Measurements from ENCODE around the gene MAGI2. TPM values are rescaled to one million over a fixed set of nuclear protein-coding genes. Genes with fewer than 3 reads are reported as not detected.

MAGI2 gene
- total RNA-seq, 6 experiments from 2014 or later: 1.2 to 4.0 (median 2.4) TPM

DNA sequence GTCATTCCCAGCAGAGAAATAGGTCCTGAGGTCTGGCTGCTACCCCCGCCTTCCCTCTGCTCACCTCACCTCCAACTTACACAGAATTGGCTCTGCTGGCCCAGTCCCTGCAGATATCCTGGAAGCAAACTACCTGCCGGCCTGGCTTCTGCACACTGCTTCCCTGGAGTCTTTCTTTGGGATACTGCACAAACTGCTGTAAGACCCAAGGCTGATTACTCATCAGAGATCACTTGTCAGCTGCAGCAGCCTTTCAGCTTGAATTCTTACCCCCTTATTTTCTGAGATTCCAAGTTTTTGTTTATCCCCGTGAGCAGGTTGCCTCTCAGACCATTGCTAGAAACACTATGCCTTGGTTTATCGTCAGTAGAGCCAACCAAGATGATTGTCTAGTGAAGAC lies 1228.5 kb downstream of the MAGI2 start:
- Histone ChIP-seq H3K36me3 (no peaks in the 10 kb centered on the region), H3K27me3 (no peaks in the 10 kb centered on the region), H3K9me3 (no peaks in the 10 kb centered on the region), H3K4me3 (no peak overlapping the region), H3K4me1 (no peaks in the 10 kb centered on the region), H3K27ac (no peak overlapping the region)
- 82% methylated on average over 2 of the region's 4 CpGs for WGBS (ENCODE audit: insufficient coverage, low coverage, low lambda C conversion rate, missing lambda C conversion rate)
- no peak for ATAC-seq
- intact Hi-C loops (cut with DNase I): no loop called here
- no peak for DNase-seq
- no peak for TF ChIP-seq POLR2A (IDR thresholded peaks at IDR 0.05)
- TF ChIP-seq, protein P1, sequence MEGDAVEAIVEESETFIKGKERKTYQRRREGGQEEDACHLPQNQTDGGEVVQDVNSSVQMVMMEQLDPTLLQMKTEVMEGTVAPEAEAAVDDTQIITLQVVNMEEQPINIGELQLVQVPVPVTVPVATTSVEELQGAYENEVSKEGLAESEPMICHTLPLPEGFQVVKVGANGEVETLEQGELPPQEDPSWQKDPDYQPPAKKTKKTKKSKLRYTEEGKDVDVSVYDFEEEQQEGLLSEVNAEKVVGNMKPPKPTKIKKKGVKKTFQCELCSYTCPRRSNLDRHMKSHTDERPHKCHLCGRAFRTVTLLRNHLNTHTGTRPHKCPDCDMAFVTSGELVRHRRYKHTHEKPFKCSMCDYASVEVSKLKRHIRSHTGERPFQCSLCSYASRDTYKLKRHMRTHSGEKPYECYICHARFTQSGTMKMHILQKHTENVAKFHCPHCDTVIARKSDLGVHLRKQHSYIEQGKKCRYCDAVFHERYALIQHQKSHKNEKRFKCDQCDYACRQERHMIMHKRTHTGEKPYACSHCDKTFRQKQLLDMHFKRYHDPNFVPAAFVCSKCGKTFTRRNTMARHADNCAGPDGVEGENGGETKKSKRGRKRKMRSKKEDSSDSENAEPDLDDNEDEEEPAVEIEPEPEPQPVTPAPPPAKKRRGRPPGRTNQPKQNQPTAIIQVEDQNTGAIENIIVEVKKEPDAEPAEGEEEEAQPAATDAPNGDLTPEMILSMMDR (IDR thresholded peaks at IDR 0.05): no peak

DNA sequence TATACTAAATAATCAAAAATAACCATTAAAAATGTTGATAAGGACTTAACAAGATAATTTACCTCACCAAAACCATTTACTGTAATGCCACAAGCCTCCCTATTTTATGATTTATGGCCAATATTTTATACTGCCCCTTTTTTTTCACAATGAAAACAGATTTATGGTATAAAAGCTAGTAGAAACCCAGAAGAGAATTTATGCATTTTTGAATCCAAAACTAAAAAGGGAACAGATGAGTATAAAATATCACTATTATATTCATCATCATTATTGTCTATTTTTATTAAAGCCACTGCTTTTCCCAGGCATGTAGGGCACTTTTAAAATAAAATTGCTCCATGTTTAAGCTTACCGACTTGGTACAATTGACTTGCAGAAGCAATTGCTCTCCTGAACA lies 1229.9 kb downstream of the MAGI2 start:
- TF ChIP-seq, protein P1 (IDR thresholded peaks at IDR 0.05): no peak
- TF ChIP-seq POLR2A (IDR thresholded peaks at IDR 0.05): no peak
- Histone ChIP-seq H3K9me3 (no peaks in the 10 kb centered on the region), H3K27ac (no peak overlapping the region), H3K27me3 (no peaks in the 10 kb centered on the region), H3K36me3 (no peaks in the 10 kb centered on the region), H3K4me1 (no peaks in the 10 kb centered on the region), H3K4me3 (no peak overlapping the region)
- intact Hi-C loops (cut with DNase I): no loop called here
- 71% methylated on average over 1 of the region's 1 CpG for WGBS (ENCODE audit: insufficient coverage, low coverage, low lambda C conversion rate, missing lambda C conversion rate)
- DNase-seq (no peak), ATAC-seq (no peak)

DNA sequence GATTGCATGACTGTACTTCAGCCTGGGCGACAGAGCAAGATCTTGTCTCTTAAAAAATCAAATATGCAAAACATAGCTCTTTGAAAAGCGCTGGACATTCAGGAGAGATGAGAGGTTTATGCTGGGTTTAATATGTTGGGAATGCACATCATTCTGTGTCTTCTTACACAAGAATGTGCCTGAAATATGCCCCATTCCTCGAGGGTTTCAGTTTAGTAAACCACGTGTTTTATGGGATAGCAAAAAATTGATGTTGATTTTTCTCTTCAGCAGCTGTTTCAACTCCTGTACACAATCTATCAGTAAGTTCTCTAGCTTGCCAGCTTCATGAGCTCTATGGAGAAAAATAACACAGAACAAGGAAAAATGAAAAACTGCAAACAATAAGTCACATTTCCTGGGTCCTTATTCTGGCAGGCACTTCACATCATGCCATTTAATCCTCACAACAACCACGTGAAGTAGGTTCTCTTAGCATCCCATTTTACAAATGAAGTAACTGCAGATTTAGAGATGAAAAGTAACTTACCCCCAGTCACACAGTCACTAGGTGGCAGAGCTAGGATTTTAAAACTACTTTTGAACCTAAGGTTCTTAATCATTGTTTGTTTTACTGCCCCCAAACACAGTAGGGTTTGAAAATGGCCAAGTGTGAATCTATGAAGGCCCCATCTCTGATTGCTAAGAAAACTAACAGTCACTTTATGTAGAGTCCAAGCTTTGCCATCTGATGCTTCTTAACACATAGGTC lies 1231.3 kb downstream of the MAGI2 start:
- no peaks in the 10 kb centered on the region for H3K27me3 ChIP-seq
- no peak for ATAC-seq
- TF ChIP-seq POLR2A (IDR thresholded peaks at IDR 0.05): no peak
- TF ChIP-seq, protein P1 (IDR thresholded peaks at IDR 0.05): peak in 1 of 4 donors; percentile 6
- intact Hi-C loops (cut with DNase I): no loop called here
- no peaks in the 10 kb centered on the region for H3K4me1 ChIP-seq
- no peak overlapping the region for H3K4me3 ChIP-seq
- no peaks in the 10 kb centered on the region for H3K9me3 ChIP-seq
- 50% methylated on average over 5 of the region's 5 CpGs for WGBS (ENCODE audit: insufficient coverage, low coverage, low lambda C conversion rate, missing lambda C conversion rate)
- H3K36me3 ChIP-seq: no peaks in the 10 kb centered on the region
- DNase-seq: no peak
- H3K27ac ChIP-seq: no peak overlapping the region

DNA sequence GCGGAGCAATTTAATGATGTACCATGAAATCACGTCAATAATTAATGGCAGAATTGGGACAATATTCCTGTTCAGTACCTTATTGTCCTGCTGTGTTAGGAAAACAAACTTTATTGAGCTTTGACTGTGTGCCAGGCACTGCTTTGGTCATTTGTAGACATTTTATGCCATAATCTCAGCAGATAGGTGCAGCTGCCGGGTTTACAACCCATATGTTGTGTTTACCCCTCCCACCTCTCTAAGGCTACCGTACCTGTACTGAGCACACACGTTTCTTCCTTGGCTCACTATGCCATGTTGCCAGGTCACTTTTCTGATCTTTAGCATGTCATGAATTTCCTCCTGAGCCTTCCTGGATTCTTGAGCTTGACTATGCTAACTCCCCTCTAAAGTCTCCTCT lies 1232.7 kb downstream of the MAGI2 start:
- intact Hi-C loops (cut with DNase I): no loop called here
- Histone ChIP-seq H3K27ac (no peak overlapping the region), H3K4me3 (no peak overlapping the region), H3K9me3 (no peaks in the 10 kb centered on the region), H3K36me3 (no peaks in the 10 kb centered on the region), H3K27me3 (no peaks in the 10 kb centered on the region), H3K4me1 (no peaks in the 10 kb centered on the region)
- no peak for TF ChIP-seq POLR2A (IDR thresholded peaks at IDR 0.05)
- TF ChIP-seq, protein P1 (IDR thresholded peaks at IDR 0.05): no peak
- DNase-seq (no peak), ATAC-seq (no peak)
- 77% methylated on average over 4 of the region's 5 CpGs for WGBS (ENCODE audit: insufficient coverage, low coverage, low lambda C conversion rate, missing lambda C conversion rate)
